DND-41 (cell line): ENCODE results near the gene SUPT20HL2.
"Not testable (repeated sequence)": the region's sequence is repeated elsewhere in the genome, so short reads cannot be mapped to it uniquely, and the experiment has no call there.

Experiments
- ATAC-seq: fragments of 200-7000 bp; cut with Tn5 transposase; 3 replicates; pipeline ENCODE4 v1.9.1; 2021; ENCODE audit warnings: low read depth; ENCODE audit not compliant: insufficient read depth
- DNase-seq: peaks from one replicate; pipeline ENCODE4 v3.0.0-alpha.2; 2020
- H2AFZ ChIP-seq: 2 replicates; pipeline ENCODE4 v1.6.0; 2012; ENCODE audit warnings: low read depth, low read length
- H3K27ac ChIP-seq: 2 replicates; pipeline ENCODE4 v1.5.1; 2012; ENCODE audit warnings: low read length, inconsistent platforms
- H3K27me3 ChIP-seq: fragments of 200-600 bp; sonication (generic); 2 replicates; pipeline ENCODE4 v1.6.0; 2012; ENCODE audit warnings: low read length, mild to moderate bottlenecking, inconsistent platforms; ENCODE audit not compliant: insufficient read depth, poor library complexity
- H3K36me3 ChIP-seq: 2 replicates; pipeline ENCODE4 v1.5.1; 2012; ENCODE audit warnings: low read length, inconsistent platforms; ENCODE audit not compliant: insufficient read depth
- H3K4me1 ChIP-seq: 2 replicates; pipeline ENCODE4 v1.5.1; 2012; ENCODE audit warnings: mild to moderate bottlenecking, low read length; ENCODE audit not compliant: insufficient read depth
- H3K4me2 ChIP-seq: 2 replicates; pipeline ENCODE4 v1.6.0; 2012; ENCODE audit warnings: mild to moderate bottlenecking, moderate library complexity, low read length, inconsistent platforms; ENCODE audit not compliant: insufficient read depth
- H3K4me3 ChIP-seq, 2 experiments: fragments of 200-600 bp in 1 of 2; shearing (Covaris generic) in 1 of 2; 2 replicates each; pipeline ENCODE4 v1.5.1; 2012 to 2016; ENCODE audit warnings: inconsistent platforms in 2 of 2, low read length in 2 of 2, mild to moderate bottlenecking in 2 of 2, low read depth in 1 of 2, moderate library complexity in 1 of 2
- H3K79me2 ChIP-seq: 2 replicates; pipeline ENCODE4 v1.6.0; 2012; ENCODE audit warnings: low read length, inconsistent platforms; ENCODE audit not compliant: insufficient read depth
- H3K9ac ChIP-seq: 2 replicates; pipeline ENCODE4 v1.6.0; 2012; ENCODE audit warnings: low read depth, mild to moderate bottlenecking, inconsistent platforms, low read length, moderate library complexity
- H3K9me3 ChIP-seq: 2 replicates; pipeline ENCODE4 v1.5.1; 2012; ENCODE audit warnings: low read length, moderate library complexity, mild to moderate bottlenecking, inconsistent platforms; ENCODE audit not compliant: insufficient read depth, severe bottlenecking
- H4K20me1 ChIP-seq: 2 replicates; pipeline ENCODE4 v1.6.0; 2012; ENCODE audit warnings: low read length; ENCODE audit not compliant: insufficient read depth
- CTCF ChIP-seq: IDR thresholded peaks from 2 replicates; pipeline ENCODE4 v1.5.1; 2012; ENCODE audit warnings: borderline replicate concordance, low read length, moderate library complexity, mild to moderate bottlenecking; ENCODE audit not compliant: poor library complexity, severe bottlenecking; ENCODE audit errors: extremely low read depth
- EZH2 ChIP-seq: IDR thresholded peaks from 3 replicates; pipeline ENCODE4 v1.6.1; 2012; ENCODE audit warnings: borderline replicate concordance, low read depth, mild to moderate bottlenecking, moderate library complexity, low read length, inconsistent platforms; ENCODE audit not compliant: severe bottlenecking

SUPT20HL2 gene

GRCh38 chrX:24321741-24322395 lies 8.0 kb upstream of the SUPT20HL2 start:
- H3K4me1 ChIP-seq, result no peaks in the 10 kb centered on the region
- no peak overlapping the region for H3K4me2 ChIP-seq
- TF ChIP-seq CTCF, result no peak
- TF ChIP-seq EZH2, result no peak
- no peaks in the 10 kb centered on the region for H3K27me3 ChIP-seq
- no peaks in the 10 kb centered on the region for H3K79me2 ChIP-seq
- no peak overlapping the region for H2AFZ ChIP-seq
- no peaks in the 10 kb centered on the region for H4K20me1 ChIP-seq
- no peak overlapping the region for H3K9ac ChIP-seq
- no peaks in the 10 kb centered on the region for H3K9me3 ChIP-seq
- H3K36me3 ChIP-seq, result no peaks in the 10 kb centered on the region
- ATAC-seq, result no peak
- H3K4me3 ChIP-seq, result no peak overlapping the region
- H3K27ac ChIP-seq, result no peak overlapping the region
- no peak for DNase-seq

GRCh38 chrX:24317567-24317966 lies 3.7 kb upstream of the SUPT20HL2 start:
- no peak overlapping the region for H3K27ac ChIP-seq
- no peaks in the 10 kb centered on the region for H3K4me1 ChIP-seq
- H3K9me3 ChIP-seq, result no peaks in the 10 kb centered on the region
- H3K9ac ChIP-seq, result no peak overlapping the region
- TF ChIP-seq EZH2, result no peak
- no peak for TF ChIP-seq CTCF
- no peak overlapping the region for H3K4me2 ChIP-seq
- H3K79me2 ChIP-seq, result no peaks in the 10 kb centered on the region
- H3K27me3 ChIP-seq, result no peaks in the 10 kb centered on the region
- no peak for ATAC-seq
- no peak overlapping the region for H2AFZ ChIP-seq
- no peak overlapping the region for H3K4me3 ChIP-seq
- no peaks in the 10 kb centered on the region for H3K36me3 ChIP-seq
- DNase-seq, result no peak
- H4K20me1 ChIP-seq, result no peaks in the 10 kb centered on the region

GRCh38 chrX:24316111-24316510 lies 2.2 kb upstream of the SUPT20HL2 start:
- Histone ChIP-seq H4K20me1 (no peaks in the 10 kb centered on the region), H3K27me3 (no peaks in the 10 kb centered on the region), H3K4me3 (no peak overlapping the region), H3K27ac (no peak overlapping the region), H2AFZ (no peak overlapping the region), H3K4me2 (no peak overlapping the region), H3K9ac (no peak overlapping the region), H3K36me3 (no peaks in the 10 kb centered on the region), H3K79me2 (no peaks in the 10 kb centered on the region), H3K4me1 (no peaks in the 10 kb centered on the region), H3K9me3 (no peaks in the 10 kb centered on the region)
- DNase-seq (no peak), ATAC-seq (no peak)
- no peak for TF ChIP-seq EZH2
- TF ChIP-seq CTCF, result no peak

GRCh38 chrX:24312249-24312607 lies 1.6 kb downstream of the SUPT20HL2 start:
- not testable (repeated sequence) for H3K36me3 ChIP-seq, H3K9ac ChIP-seq, DNase-seq, H3K4me3 ChIP-seq, H3K4me2 ChIP-seq, H3K27ac ChIP-seq, H3K79me2 ChIP-seq, H3K4me1 ChIP-seq, H4K20me1 ChIP-seq, H3K27me3 ChIP-seq, ATAC-seq, H2AFZ ChIP-seq, H3K9me3 ChIP-seq

- not testable (repeated sequence) for H2AFZ ChIP-seq, H3K9ac ChIP-seq, DNase-seq, H4K20me1 ChIP-seq, H3K4me2 ChIP-seq, H3K27me3 ChIP-seq, H3K79me2 ChIP-seq, H3K9me3 ChIP-seq, H3K27ac ChIP-seq, H3K4me1 ChIP-seq, H3K36me3 ChIP-seq, H3K4me3 ChIP-seq, ATAC-seq
Measured at GRCh38 chrX:24311507-24312248, 2.2 kb downstream of the SUPT20HL2 start.

- peak; percentile 6 for DNase-seq
- not testable (repeated sequence) for H3K4me2 ChIP-seq, H3K4me3 ChIP-seq, H3K27ac ChIP-seq, H3K9me3 ChIP-seq, H3K9ac ChIP-seq, H3K79me2 ChIP-seq, H3K36me3 ChIP-seq, H4K20me1 ChIP-seq, H3K4me1 ChIP-seq, H2AFZ ChIP-seq, H3K27me3 ChIP-seq
- ATAC-seq, result peak; percentile 61
Measured at GRCh38 chrX:24310916-24311315, 3.0 kb downstream of the SUPT20HL2 start.
